A549 treated with DMSO at 1 μM for 4 hours (cell line): ENCODE data around the gene GARIN3. TPM values are rescaled to one million over a fixed set of nuclear protein-coding genes. Genes with fewer than 3 reads are reported as not detected.

Experiments used
- total RNA-seq: library from RNA; stranded (reverse); fragments of 200-300 nt; extraction: Qiagen RNA extraction; gene quantifications from 5 replicates; pipeline ENCODE4 v1.2.3, GENCODE V29; 2022; ENCODE audit warnings: low read depth

GARIN3 gene
- total RNA-seq, result not detected in 5 replicates

DNA sequence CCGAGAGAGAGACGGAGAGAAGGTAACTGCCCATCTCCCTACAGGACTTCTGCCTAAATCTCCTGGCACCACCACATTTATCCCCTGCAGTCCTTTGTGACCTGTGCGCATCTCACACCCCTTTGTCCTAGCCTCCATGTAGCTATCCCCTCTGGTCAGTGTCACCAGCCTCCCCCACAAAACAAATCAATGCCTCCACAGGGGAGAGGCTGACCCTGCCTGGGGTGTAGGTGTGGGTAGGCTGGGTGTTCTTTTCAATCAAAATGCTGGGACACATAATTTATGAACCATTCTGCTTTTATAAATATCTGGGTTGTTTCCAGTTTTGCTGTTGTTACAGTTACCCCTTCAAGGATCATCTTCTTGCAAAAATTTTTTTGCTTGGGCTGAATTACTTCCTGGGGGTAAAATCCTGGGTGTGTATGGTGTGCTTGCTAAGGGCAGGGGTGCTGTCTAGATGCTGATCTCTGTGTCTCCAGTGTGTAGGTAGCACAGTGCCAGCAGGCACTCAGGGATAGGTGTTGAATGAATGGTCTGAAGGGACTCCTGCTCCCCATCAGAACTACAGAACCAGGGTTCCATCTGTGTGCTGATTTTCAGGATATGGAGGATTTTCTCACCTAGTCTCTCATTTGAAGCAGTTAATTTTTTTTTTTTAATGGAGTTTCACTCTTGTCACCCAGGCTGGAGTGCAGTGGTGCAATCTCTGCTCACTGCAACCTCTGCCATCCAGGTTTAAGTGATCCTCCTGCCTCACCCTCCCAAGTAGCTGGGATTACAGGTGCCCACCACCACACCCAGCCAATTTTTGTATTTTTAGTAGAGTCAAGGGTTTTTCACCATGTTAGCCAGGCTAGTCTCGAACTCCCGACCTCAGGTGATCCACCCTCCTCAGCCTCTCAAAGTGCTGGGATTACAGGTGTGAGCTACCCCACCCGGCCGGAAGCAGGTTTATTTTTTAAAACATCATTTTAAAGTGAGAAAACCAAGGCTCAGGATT lies at the start of gene GARIN3:
TSS of gene GARIN3 (minus strand) at position 51 of the 1,000 bp plus-strand sequence. CDS start 96 bp downstream, outside the sequence.

DNA sequence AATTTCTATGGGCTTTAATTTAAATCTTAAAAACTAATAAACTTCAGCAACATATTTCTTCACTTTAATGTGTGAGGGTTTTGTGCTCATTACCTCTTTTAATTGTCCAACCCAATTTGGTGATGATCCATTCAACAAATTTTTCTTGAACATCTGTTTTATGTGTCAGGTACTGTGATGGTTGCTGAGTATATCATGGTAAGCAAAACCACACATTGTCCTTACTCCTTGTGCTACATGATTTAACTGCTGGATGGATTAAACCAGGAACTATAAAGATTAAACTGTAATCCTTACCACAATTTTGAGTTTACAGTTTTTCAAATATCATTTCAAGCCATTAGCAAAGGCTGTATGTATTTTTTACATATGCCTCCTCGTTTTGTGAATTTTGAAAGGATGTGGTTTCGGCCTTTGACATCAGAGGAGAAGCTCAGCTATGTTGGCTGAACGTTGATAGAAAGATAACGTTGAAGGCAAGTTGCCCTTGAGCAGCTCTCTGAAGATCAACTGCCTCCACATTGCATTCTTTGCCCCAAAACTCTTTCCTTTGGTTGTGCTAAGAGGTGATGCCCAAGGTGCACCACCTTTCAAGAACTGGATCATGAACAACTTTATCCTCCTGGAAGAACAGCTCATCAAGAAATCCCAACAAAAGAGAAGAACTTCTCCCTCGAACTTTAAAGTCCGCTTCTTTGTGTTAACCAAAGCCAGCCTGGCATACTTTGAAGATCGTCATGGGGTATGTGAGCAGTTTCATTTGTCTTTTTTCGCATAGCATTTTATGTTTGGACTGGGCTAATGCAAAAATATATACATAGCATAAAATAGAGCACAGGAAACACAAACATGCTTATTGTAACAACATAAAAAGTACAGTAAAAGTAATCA lies 14.6 kb upstream of the GARIN3 start, which contains the start of gene ITK:
TSS of gene ITK (plus strand) at position 467 of the 891 bp plus-strand sequence. CDS start at position 605, 138 bp downstream.

DNA sequence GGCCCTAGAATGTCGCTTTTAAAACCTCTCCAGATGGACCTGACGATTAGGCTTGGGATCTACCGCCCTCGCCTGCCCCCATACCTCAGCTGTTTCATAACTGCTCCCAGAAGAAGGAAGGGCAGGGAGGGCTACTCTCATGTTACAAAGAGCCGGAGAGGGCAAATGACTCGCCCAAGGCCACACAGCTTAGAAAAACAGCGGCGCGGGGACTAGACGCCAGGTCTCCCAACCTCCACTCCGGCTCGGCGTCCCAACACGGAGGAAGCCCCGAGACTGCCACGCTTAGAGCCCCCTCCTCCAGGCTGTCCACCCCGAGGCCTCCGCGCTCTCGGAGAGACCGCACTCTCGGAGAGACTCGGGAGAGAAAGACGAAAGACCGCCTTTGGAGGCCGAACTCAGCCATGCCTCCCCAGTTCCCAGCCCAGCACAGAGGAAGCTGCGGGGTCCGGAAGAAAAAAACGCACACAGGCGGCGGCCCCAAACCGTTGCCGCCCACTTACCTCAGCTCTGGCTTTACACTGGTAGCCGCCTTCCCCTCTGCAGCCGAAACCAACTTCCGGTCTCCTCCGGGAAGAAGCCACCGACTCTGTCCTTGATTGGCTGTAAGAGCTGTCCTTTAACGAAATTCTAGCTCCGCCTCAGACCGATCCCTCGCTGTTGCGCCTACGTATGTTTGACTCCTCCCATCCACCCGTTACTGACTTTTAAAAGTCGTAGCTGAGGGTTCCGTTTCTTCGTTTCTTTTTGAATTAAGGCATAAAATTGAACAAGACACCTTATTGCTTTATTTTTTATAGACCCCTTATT lies 23.5 kb downstream of the GARIN3 start, which contains the start of gene MED7:
TSS of gene MED7 (minus strand) at position 549 of the 810 bp plus-strand sequence. CDS start 3,434 bp downstream, outside the sequence.

Other genes with a start within 250 kb of the GARIN3 start
- 0.72 to 1.9 TPM (median 1.4 TPM) in 5 replicates for gene TIMD4, start 203.0 kb downstream of the GARIN3 start, total RNA-seq
- 35.8 to 44.2 TPM (median 43.9 TPM) in 5 replicates for gene HAVCR1, start 107.1 kb downstream of the GARIN3 start, total RNA-seq
- 0.23 to 0.63 TPM (median 0.40 TPM) in 5 replicates for gene HAVCR2, start 57.2 kb downstream of the GARIN3 start, total RNA-seq
- 13.5 to 22.3 TPM (median 16.0 TPM) in 5 replicates for gene MED7, start 23.4 kb downstream of the GARIN3 start, total RNA-seq
- gene ITK, start 14.6 kb upstream of the GARIN3 start, total RNA-seq, result 0.09 to 0.11 TPM in 2 of 5 replicates, not detected in the others
- gene CYFIP2, start 99.9 kb upstream of the GARIN3 start, total RNA-seq, result 15.2 to 25.0 TPM (median 22.1 TPM) in 5 replicates